Right lobe of liver (tissue), 6 donors: Measurements from ENCODE around the gene SLC25A13. TPM values are rescaled to one million over a fixed set of nuclear protein-coding genes. Genes with fewer than 3 reads are reported as not detected.

Source experiments
- ATAC-seq, 4 donors: fragments of 200-7000 bp; cut with Tn5 transposase; one replicate each; pipeline ENCODE4 v1.9.1; 2020; ENCODE audit warnings: mild to moderate bottlenecking in 4 of 4, moderate library complexity in 4 of 4
- DNase-seq, 3 donors: peaks; one replicate each; pipeline ENCODE4 v3.0.0-alpha.2; 2020
- H3K27ac ChIP-seq, 3 donors: fragments of 200-600 bp; one replicate each; pipeline ENCODE4 v1.8.0; 2022
- H3K27me3 ChIP-seq, 2 donors: fragments of 200-600 bp; one replicate each; pipeline ENCODE4 v1.8.0; 2022
- H3K36me3 ChIP-seq, 4 donors: fragments of 200-600 bp; sonication (generic) in 1 of 4; one replicate each; pipeline versions ENCODE4 v1.5.1 to v1.8.0; 2017 to 2022; ENCODE audit warnings: control low read depth in 1 of 4
- H3K4me1 ChIP-seq, 4 donors: fragments of 200-600 bp; sonication (generic) in 1 of 4; one replicate each; pipeline versions ENCODE4 v1.5.1 to v1.8.0; 2017 to 2022; ENCODE audit warnings: control low read depth in 1 of 4
- H3K4me3 ChIP-seq, 3 donors: fragments of 200-600 bp; one replicate each; pipeline ENCODE4 v1.8.0; 2022
- H3K9me3 ChIP-seq, 4 donors: fragments of 200-600 bp; sonication (generic) in 1 of 4; one replicate each; pipeline versions ENCODE4 v1.5.1 to v1.8.0; 2017 to 2022; ENCODE audit warnings: control low read depth in 1 of 4
- CTCF ChIP-seq, 4 donors: fragments of 200-600 bp in 3 of 4; fragments of 450-650 bp in 1 of 4; IDR thresholded peaks; one replicate each; pipeline versions ENCODE4 v1.5.1 to v1.8.0; 2016 to 2022; ENCODE audit warnings: antibody characterized with exemption in 4 of 4, mild to moderate bottlenecking in 2 of 4
- POLR2A ChIP-seq: fragments of 450-650 bp; IDR thresholded peaks from one replicate; pipeline ENCODE4 v1.6.1; 2017; ENCODE audit warnings: antibody characterized with exemption, mild to moderate bottlenecking
- WGBS: methylation state at CpG from one replicate; pipeline ENCODE4 v1.1.6; 2018; ENCODE audit warnings: low coverage, low lambda C conversion rate; ENCODE audit not compliant: insufficient coverage; ENCODE audit errors: missing lambda C conversion rate; 5-methylcytosine and 5-hydroxymethylcytosine counted together
- intact Hi-C, 2 donors: fragments of 100-400 bp; cut with DNase I; formaldehyde crosslinking; loops; one replicate each; pipeline versions ENCODE4 v1.11.2 to v1.14.1; 2022
- total RNA-seq, 6 experiments: library from RNA; depleted of rRNA in 2 of 6; stranded (reverse); fragments of >200 nt in 2 of 6; fragmentation: NEBNext Ultra II Directional in 3 of 6; extraction: Animal tissue kit (Norgen Biotek cat#: 25700) in 3 of 6; gene quantifications; one replicate each; pipeline versions ENCODE4 v1.1.0 to v1.2.4, GENCODE V29; 2016 to 2023
- donor health status: DM: no; HTN: yes; CAD: no.
- donor health status: DM: no; HTN: no; CAD: no.
- donor health status: DM: no; HTN: no; CAD: no.
- donor health status: DM: no; HTN: yes; CAD: no.
- donor health status: DM: no; HTN: yes; CAD: no.

SLC25A13 gene
- total RNA-seq, 6 experiments from 2014 or later, result 54.5 to 110 (median 83.0) TPM

GRCh38 chr7:96114190-96114589, 207.7 kb downstream of the SLC25A13 start:
- ATAC-seq, result no peak
- Histone ChIP-seq H3K36me3 (no peaks in the 10 kb centered on the region), H3K4me1 (no peaks in the 10 kb centered on the region), H3K4me3 (no peak overlapping the region), H3K27ac (no peak overlapping the region), H3K9me3 (no peaks in the 10 kb centered on the region), H3K27me3 (no peaks in the 10 kb centered on the region)
- intact Hi-C loops, result no loop called here
- TF ChIP-seq CTCF (IDR thresholded peaks at IDR 0.05), result no peak
- no peak for TF ChIP-seq POLR2A
- DNase-seq, result no peak
- 87% methylated on average over 7 of the region's 7 CpGs for WGBS

GRCh38 chr7:96111405-96111804, 210.5 kb downstream of the SLC25A13 start:
- DNase-seq (no peak), ATAC-seq (no peak)
- H3K36me3 ChIP-seq, result no peaks in the 10 kb centered on the region
- H3K9me3 ChIP-seq, result no peaks in the 10 kb centered on the region
- TF ChIP-seq CTCF (IDR thresholded peaks at IDR 0.05) (no peak), POLR2A (no peak)
- H3K27ac ChIP-seq, result no peak overlapping the region
- no peaks in the 10 kb centered on the region for H3K27me3 ChIP-seq
- no peak overlapping the region for H3K4me3 ChIP-seq
- intact Hi-C loops, result no loop called here
- no peaks in the 10 kb centered on the region for H3K4me1 ChIP-seq

- Histone ChIP-seq H3K36me3 (no peaks in the 10 kb centered on the region), H3K4me1 (no peaks in the 10 kb centered on the region), H3K4me3 (no peak overlapping the region), H3K9me3 (no peaks in the 10 kb centered on the region), H3K27ac (no peak overlapping the region), H3K27me3 (no peaks in the 10 kb centered on the region)
- TF ChIP-seq POLR2A (no peak), CTCF (IDR thresholded peaks at IDR 0.05) (no peak)
- no peak for ATAC-seq
- no peak for DNase-seq
- intact Hi-C loops, result no loop called here
These were observed 216.9 kb downstream of the SLC25A13 start for GRCh38 chr7:96104984-96105383.

- Histone ChIP-seq H3K4me1 (no peaks in the 10 kb centered on the region), H3K27ac (no peak overlapping the region), H3K27me3 (no peaks in the 10 kb centered on the region), H3K4me3 (no peak overlapping the region), H3K9me3 (no peaks in the 10 kb centered on the region), H3K36me3 (no peaks in the 10 kb centered on the region)
- no peak for DNase-seq
- TF ChIP-seq CTCF (IDR thresholded peaks at IDR 0.05) (no peak), POLR2A (no peak)
- intact Hi-C loops, result no loop called here
- no peak for ATAC-seq
These were observed 219.6 kb downstream of the SLC25A13 start for GRCh38 chr7:96102096-96102811.

GRCh38 chr7:96100737-96101136, 221.2 kb downstream of the SLC25A13 start:
- intact Hi-C loops, result no loop called here
- no peaks in the 10 kb centered on the region for H3K36me3 ChIP-seq
- no peaks in the 10 kb centered on the region for H3K9me3 ChIP-seq
- no peaks in the 10 kb centered on the region for H3K4me1 ChIP-seq
- H3K27ac ChIP-seq, result no peak overlapping the region
- TF ChIP-seq CTCF (IDR thresholded peaks at IDR 0.05) (no peak), POLR2A (no peak)
- H3K27me3 ChIP-seq, result no peaks in the 10 kb centered on the region
- ATAC-seq, result no peak
- WGBS, result 50% methylated on average over 1 of the region's 1 CpG
- DNase-seq, result no peak
- H3K4me3 ChIP-seq, result no peak overlapping the region
